Activated effector memory CD4-positive, alpha-beta T cell treated with Interleukin-2 at 50 U/mL for 16 hours (primary cell): ENCODE results near the gene GTF3C4.

Experiments
- DNase-seq: peaks from one replicate; pipeline ENCODE4 v3.0.0-alpha.2; 2020

GTF3C4 gene, protein sequence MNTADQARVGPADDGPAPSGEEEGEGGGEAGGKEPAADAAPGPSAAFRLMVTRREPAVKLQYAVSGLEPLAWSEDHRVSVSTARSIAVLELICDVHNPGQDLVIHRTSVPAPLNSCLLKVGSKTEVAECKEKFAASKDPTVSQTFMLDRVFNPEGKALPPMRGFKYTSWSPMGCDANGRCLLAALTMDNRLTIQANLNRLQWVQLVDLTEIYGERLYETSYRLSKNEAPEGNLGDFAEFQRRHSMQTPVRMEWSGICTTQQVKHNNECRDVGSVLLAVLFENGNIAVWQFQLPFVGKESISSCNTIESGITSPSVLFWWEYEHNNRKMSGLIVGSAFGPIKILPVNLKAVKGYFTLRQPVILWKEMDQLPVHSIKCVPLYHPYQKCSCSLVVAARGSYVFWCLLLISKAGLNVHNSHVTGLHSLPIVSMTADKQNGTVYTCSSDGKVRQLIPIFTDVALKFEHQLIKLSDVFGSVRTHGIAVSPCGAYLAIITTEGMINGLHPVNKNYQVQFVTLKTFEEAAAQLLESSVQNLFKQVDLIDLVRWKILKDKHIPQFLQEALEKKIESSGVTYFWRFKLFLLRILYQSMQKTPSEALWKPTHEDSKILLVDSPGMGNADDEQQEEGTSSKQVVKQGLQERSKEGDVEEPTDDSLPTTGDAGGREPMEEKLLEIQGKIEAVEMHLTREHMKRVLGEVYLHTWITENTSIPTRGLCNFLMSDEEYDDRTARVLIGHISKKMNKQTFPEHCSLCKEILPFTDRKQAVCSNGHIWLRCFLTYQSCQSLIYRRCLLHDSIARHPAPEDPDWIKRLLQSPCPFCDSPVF

DNA sequence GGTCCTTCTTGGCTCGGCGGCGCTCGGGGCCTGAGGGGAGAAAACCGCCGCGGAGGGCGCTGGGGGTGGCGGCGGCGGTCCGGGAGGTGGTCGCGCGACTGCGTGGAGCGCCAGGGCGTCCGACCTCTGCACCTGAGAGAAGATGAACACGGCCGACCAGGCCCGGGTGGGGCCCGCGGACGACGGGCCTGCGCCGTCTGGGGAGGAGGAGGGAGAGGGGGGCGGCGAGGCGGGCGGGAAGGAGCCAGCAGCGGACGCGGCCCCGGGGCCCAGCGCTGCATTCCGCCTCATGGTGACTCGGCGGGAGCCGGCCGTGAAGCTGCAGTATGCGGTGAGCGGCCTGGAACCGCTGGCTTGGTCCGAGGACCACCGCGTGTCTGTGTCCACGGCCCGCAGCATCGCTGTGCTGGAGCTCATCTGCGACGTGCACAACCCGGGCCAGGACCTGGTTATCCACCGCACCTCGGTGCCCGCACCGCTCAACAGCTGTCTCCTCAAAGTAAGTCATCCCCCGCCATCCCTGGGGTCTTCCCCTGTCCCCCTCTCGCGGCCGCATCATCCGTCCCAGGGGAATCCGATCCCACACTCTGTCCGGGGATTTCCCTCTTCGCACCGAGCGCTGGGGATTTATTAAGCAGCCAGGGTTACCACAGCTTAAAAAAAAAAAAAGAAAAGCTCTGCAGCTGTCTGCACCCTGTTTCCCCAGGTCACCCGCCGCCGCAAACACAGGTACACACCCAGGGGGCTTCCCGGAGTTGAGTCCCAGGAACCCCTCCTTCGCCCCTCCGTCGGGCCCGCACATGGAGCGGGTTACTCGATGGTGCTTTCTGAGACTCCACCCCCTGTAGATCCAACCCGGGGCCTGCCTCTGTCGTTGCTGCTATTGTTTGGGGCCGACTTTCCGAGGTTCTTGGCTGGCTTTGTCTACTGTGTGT, at the start of gene GTF3C4:
Gene GTF3C4, plus strand, starts transcription at position 8 of the 935 bp plus-strand sequence. Its CDS starts 135 bp downstream, at position 143.
- DNase-seq = peak; percentile 32

DNA sequence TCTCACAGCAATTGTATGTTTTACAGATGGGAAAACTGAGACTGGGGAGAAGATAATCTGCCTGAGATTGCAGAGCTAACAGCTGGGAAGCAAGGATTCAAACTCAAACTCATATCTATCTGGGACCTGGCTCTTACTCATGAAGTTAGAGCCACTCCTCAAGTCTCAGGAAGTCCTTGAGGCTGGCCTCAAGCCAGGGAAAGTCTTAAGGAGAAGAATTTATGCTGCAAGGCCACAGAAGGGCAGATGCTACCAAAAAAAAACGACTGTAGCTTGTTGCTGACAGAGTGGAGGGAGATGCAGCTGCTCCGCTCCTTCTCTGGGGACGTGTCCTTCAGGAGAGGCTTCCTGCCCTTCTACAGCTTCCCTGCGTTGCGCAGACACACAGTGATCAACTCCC, 48.1 kb upstream of the GTF3C4 start:
- no peak for DNase-seq

DNA sequence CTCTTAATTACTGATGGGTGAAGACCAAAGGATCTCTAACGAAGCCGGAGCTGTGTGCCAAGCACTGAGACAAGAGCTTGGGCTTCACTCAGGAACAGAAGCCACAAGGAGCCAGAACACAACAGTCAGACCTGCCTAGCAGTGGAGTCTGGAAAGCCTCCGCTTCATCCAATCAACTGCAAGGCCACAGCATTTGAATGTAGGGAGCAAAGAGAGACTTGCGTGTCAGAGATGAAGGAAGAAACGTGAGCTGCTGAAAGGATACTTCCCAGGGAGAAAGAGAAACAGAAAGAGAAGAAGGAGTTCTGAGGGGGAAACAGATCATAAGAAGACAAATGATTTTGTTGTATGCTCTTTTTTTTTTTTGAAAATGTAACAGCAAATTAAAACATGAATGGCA, 44.0 kb upstream of the GTF3C4 start:
- no peak for DNase-seq

DNA sequence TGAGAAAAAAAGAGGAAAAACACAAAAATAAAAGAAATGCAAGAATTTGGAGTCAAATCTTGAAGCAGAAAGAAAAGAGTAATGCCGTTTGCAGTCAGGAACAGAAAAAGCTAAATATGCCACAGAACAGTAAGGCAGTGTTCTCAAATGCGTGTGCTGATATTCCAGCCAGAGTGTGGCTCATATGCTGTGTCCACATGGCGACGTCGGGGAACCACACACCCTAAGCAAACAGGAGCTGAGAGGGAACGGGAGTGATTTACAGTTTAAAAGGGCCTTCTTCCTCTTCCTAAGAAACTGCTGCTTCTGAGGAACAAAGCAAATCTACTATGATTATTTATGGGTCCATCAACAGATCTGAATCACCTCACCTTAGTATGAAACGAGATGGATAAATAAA, 43.2 kb upstream of the GTF3C4 start:
- no peak for DNase-seq

DNA sequence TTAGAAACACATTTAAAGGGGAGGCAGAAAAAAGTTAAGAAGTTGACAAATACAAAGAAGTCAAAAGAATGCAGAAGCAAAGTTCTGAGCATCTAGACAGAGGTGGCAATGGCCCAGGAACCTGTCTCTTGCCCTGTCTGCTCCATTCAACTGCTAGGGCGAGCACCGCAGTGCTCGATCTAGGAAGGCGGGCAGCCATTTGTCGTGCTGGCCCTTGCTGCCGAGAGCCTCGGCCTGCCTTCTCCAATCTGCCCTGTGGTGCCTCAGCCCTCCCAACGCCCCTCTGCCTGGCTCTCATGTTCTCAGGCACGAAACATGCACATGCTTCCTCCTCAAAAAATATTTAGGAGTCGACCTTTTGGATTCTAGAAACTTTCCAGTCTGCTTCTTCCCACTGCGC, 42.7 kb upstream of the GTF3C4 start:
- no peak for DNase-seq

DNA sequence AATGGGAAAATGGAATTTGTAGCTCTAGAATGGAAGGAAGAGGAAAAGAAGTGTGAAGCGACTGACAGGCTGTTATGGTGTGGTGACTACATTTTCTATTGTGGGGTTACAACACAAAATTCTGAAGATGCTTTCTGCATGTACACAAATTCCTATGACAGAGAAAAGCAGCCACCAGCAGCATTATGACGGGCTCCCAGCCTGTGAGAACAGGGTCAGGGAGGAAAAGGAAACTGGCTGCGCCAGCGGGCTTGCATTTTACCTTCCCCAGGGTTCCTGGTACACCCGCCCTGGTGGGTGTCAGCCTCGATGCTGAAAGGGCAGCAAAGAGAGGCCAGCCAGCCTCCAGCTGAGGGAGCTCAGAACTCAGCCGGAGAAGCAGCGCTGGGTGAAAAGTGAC, 41.5 kb upstream of the GTF3C4 start:
- DNase-seq = no peak

DNA sequence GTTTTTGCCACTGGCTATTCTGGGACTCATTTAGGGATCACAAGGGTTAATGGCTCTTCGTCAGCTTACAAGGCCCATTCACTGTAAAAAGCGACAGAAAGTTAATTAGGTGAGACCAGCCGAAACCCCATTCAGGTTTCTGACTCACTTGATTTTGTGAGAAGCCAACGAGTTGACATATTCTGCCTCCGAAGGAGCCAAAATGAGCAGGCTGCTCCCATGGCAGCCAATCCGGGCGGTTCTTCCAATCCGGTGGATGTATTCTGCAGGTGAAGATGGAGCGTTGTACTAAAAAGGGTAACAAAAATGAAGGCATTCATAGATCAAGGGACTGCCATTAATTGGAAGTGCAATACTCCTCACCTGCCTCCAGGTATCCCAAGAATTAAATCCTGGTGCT, 40.1 kb upstream of the GTF3C4 start:
- no peak for DNase-seq

DNA sequence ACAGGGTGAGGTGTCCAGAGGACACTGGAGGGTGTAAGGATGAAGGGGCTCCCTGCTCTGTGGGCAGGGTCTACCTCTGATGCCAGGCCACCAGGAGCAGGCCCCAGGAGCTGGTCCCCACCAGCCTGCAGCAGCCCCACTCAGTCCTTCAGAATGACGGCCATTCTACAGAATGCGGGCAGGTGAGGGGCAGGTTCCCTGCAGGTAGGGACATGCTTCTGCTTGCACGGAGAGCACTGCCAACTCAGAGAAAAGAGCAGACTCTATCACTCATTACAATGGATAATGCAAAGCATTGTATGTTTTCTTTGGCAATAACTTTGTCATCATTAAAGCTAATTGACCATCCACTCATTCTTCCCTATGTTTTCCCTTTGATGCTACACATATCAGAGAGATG, 39.5 kb upstream of the GTF3C4 start:
- no peak for DNase-seq

DNA sequence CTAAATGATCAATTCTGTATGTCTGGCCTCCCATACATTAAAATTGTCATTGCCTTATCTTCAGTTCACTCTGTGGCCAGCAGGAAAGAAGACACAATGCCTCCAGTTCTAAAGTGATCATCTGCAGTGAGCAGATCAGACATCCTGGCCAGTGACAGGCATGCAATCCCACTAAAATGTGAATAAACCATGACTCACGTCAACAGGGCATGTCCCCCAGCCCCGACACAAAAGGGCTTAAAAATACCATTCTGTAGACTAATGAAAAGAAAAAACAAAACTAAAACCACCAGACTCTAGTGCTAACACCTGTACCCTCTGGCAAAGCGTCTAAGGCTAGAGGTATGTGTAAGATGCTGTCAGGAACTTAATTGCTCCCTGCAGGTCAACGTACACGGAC, 39.0 kb upstream of the GTF3C4 start:
- DNase-seq = no peak

DNA sequence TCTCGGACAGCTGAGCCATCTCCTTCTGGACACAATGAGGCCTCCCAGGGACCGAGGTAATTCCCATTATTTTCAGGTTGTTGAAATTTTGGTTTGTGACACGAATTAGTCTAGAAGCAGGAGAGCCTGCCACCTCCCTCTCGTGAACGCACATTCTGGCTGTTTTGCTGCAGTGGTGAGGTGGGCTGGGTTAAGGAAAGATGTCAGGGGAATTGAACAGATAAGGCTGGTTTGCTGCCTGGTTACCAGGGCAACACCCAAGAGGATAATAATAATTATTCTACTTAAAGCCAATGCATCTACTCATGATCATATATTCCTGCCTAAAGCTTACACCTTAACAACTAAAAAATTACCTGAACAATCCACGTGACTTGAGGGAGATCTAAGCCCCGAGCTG, 38.6 kb upstream of the GTF3C4 start:
- no peak for DNase-seq

DNA sequence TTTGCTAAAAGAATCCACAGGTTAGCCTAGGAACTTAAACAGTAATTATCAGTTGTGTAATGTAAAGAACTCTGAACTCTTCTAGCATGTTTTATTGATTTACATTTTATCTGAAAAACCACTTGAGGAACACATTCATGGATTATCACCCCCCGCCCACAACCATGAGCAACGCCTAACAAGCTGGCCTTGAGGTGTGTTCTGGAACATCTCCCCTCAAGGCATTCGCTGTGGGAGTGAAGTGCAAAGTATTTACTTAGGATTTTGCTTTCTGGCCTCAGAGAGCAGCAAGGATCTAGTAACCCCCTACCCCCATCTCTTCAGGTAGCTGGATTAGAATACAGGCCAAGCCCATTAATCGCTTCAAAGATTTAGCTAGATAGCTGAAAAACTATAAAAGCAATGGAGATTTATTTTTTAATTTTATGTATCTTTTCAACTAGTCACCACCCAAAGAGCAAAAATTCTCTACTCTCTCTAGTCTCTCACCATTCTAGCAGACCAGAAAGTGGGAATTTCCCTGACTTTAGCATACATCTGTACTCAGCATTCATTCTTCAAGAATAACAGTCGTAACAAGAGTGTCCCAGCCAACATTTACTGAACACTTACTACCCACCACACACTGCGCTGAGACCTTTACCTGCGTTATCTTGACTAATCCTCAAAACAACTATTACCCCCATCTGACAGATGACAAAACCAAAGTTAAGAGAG, 37.7 kb upstream of the GTF3C4 start:
- no peak for DNase-seq

DNA sequence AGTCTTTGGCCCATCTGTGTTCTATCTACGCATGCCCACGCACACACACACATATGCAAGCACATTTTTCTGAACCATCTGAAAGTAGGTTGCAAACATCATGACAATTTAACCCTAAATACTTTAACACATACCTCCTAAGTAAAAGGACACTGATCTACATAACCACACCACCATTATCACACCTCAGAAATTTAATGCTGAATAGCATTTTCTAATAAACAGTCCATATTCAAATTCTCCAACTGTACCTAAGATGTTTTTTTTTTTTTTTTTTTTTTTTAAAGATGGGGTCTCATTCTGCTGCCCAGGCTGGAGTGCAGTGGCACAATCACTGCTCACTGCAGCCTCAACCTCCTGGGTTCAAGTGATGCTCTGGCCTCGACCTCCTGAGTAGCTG, 35.9 kb upstream of the GTF3C4 start:
- no peak for DNase-seq

DNA sequence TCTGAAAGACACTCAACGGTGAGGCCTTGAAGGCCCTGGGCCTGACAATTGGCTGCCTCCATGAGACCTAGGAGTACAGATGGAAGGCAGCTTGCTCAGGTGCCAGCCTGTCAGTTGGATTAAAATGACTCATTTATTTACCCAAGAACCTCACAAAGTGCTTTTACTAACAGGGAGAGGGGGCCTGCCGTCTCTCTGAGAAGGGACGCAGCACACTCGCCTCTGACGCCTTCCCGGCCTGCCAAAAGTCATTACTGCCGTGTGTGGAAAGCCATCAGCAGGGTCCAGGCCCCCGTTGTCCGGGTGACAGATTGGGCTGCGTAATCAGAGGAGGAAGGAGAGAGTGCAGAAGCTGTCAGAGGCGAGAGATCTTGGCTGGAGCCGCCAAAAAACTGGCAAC, 32.9 kb upstream of the GTF3C4 start:
- DNase-seq = no peak

DNA sequence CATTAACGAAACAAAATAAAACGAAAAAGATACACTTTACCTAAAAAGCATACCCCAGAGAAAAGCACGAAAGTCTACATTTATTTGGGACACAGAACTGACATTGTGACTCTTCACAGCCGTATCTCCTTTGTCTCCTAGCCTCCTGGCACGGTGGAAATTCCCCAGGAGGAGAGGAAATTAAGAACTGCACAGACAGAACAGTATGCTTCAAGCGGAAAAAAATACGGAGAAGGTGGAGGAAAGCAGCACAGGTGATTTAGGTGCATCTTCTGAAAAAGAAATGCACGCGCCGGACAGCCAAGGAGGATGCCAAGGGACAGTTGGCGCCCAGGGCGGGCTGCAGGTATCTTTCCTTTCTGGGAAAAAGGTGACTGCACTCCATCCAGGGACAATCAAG, 32.5 kb upstream of the GTF3C4 start:
- no peak for DNase-seq

DNA sequence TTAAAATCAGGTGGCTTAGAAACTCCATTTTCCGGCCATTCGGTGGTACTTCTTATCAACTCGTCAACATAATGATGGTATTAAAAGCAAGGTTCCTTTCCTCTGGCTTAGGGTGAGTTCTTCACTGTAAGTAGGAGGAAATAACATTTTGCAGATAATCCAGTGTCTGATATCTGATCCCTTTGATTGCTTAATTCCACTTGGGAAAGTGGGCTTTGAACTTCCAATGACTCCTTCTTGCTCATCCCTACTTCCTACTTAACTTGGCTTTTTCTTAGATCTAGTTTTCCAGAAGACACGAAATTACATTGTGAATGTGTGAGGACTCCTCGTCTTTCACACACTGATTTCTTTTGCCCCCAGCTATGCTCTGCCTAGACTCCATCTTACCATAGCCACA, 32.0 kb upstream of the GTF3C4 start:
- DNase-seq = no peak

DNA sequence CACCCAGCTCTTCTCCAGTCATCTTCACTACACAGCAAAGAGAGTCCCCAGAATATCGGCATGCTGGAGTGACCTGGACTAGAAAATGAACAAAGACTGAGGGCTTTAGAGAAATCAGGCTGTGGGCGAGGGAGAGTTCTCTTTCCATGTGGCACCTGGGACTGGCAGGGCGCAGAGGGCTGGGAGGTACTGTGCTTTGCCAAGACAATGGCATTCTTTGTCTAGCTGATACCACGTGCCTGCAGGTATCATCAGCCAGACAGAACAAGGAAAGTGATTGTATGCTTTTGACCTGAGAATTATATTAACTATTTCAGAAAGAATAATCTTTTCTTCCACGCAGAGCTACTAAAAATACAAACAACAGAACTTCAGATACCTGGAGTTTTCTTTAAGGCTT, 30.9 kb upstream of the GTF3C4 start:
- DNase-seq = no peak

DNA sequence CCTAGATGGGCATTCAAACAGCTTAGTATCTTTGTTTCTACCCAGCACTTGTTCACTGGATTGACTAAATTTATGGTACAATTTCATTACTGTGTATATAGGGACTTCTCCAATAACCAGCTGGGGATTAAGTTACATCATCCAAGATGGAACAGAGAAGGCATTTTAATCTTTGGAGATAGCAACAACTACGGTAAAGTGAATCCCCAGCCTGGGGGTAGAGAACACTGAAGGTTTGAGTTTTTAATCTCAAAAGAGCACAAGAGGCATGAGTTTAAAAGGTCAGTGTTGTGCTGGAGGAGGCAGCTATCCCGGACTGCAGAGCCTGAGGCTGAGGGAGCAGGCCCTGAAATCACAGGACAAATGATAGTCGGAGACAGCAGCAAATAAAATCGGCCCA, 29.0 kb upstream of the GTF3C4 start:
- no peak for DNase-seq

DNA sequence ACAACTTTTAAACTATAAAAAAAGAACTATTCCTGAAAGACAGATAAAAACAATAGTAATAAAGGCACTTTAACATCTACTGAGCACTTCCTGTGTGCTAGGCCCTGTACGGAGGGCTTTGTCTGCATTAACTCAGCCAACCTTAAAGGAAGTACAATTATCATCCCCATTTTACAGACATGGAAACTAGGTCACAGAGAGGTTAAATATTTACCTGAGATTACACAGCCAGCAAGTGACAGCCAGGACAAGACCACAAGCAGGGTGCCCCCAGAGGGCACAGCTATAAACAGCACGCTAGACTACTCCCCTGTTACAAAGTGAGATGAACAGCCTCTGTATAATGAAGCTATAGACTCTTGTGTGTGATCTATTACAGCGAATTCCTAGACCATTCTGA, 26.0 kb upstream of the GTF3C4 start:
- DNase-seq = no peak

DNA sequence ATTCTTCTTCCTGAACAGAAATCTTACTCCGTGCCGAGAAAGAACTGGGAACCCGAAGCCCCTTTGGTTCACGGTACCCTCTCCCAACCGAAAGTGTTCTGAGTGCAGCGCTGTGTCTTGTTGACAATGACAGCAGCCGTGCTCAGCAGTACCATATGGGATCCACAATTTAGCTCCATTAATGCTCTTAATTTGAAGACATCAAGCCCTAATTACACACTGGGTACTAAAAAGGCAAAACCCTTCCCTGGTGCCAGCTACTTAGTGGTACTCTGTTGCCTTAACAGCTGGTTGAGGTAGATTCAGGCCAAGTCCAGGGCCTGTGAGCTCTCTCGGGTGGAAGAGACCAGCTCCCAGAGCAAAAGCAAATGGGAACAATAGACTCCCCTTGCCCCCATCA, 25.0 kb upstream of the GTF3C4 start:
- no peak for DNase-seq

DNA sequence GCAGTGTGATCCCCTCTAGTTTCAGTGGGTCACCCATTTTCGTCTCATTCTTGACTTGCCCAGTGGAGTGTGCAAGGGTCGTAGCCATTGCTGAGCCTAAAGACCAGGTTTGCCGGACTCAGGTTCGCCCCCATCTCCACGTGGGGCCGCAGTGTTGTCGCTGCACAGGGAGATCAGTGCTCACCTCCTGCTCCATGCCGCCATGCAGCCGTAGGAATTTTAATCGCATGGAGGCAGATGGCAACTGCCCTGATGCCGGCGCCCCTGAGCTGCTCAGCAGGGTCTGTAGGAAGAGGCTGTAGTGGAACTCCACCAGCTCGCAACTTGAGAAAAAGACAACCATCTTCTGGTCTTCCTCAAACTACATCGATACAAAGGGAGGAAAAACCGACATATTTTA, 24.6 kb upstream of the GTF3C4 start:
- no peak for DNase-seq

DNA sequence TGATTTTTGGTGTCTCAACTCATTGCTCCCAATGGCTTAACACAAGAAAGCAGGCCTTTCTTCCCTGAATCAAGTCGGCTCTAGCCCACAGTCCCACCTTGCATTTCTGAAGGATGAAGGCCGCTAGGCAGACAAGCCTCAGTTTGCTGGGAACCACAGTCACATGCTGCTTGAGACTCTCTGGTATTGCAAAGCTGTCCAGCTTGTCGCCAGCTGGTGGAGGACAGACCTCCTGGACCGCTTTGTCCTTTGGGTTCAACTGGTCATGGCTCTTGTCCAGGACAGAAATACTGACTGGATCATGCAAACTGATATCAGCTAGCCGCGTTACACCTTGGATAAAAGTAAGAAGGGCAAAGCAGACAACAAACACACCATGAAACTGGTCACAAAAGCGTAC, 23.5 kb upstream of the GTF3C4 start:
- DNase-seq = no peak

DNA sequence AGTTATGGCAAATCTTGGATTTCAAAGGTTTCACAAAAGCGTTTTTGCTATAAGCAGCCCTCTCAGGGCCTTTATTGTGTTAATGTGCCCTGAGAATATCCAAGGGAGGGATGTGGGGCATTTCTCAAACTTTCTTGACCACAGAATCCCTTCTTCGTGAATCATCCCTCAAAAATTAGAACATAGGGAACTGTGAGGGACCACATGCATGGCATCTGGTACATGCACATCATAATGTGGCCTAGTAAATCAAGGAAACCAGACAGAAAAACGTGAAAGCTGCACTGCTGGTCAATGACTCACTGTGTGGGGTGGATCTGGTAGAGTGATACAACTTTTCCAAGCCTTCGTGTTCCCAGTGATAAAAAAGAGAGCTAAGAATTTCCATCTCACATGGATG, 22.9 kb upstream of the GTF3C4 start:
- no peak for DNase-seq

DNA sequence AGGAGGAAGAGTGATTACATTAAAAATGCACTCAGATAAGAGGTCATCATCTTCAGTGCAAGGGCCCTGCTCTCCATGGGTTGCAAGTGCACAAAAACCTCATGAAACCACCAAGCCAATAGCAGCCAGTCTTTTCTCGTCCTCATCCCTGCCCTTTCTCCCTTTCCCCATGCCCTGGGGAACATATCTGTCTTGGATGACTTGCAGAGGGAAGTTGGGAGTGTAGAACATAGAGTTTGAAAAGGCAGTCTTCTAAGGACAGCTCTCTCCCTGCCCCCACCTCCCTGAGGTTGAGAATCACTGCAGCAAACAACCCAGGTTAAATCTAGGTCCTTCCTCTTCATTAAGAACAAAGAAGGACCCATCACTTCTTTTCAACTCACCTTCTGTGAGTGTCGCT, 22.5 kb upstream of the GTF3C4 start:
- no peak for DNase-seq
